NOMO-1 (cell line): Measurements from ENCODE around the gene OR2W1.

Source experiments
- DNase-seq, 2 experiments: peaks; one replicate each; lab custom pipeline; 2025; ENCODE audit not compliant: unreplicated experiment in 2 of 2; lab: John Stamatoyannopoulos, UW

OR2W1 gene, protein sequence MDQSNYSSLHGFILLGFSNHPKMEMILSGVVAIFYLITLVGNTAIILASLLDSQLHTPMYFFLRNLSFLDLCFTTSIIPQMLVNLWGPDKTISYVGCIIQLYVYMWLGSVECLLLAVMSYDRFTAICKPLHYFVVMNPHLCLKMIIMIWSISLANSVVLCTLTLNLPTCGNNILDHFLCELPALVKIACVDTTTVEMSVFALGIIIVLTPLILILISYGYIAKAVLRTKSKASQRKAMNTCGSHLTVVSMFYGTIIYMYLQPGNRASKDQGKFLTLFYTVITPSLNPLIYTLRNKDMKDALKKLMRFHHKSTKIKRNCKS

DNA sequence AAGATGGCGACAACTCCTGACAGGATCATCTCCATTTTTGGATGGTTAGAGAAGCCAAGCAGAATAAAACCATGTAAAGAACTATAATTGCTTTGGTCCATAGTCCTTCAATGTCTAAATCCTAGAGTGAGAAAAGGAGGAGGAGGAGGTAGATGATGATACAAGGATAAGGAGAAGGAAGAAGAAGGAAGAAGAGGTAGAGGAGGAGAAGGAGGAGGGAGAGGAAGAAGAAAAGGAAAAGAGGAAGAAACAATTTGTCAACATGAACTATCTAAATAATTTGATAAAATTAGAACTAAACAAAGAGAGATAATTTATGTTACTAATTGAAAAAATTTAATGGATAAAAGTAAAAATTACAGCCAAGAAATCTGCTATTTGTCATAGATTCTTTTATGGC, at the start of gene OR2W1:
Gene OR2W1 (minus strand): TSS at position 101 of the 400 bp plus-strand sequence. CDS start 0 bp downstream, at position 101.
- DNase-seq = no peak

DNA sequence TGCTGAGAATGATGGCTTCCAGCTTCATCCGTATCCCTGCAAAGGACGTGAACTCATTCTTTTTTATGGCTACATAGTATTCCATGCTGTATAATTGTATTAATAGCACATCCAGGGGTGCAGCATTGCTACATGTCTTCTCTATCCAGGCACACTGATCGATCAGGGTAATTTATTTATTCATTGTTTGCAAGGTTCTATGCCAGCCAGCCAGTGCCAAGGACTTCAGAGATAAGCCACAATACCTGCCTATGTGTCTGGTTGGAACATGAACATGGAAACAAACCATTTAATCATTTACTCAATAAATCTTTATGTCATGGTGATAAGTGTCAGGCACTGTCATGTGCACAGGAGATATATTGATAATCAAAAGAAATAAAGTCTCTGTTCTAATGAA, 48.0 kb upstream of the OR2W1 start:
- DNase-seq = no peak

DNA sequence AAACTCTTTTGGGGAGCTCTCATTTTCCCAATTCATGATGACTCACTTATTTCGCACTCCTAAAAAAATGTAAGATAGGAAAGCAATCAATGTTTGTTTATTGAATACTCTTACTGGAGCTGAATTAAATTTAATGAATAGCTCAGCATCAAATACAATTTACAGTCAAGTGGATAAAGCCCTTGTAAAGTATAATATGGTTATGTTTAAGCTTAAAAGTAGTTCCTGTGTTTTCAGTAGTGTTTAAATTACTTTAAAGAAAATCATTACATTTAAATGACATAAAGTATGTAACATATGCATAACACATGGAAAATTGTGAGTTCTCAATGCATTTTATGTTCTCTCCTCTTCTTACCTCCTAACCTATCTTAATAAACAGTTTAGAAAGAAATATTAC, 42.2 kb upstream of the OR2W1 start, which contains the start of gene OR2B3:
Gene OR2B3 (minus strand): TSS at position 101 of the 400 bp plus-strand sequence. CDS start 65 bp downstream, at position 36.
- DNase-seq = no peak

DNA sequence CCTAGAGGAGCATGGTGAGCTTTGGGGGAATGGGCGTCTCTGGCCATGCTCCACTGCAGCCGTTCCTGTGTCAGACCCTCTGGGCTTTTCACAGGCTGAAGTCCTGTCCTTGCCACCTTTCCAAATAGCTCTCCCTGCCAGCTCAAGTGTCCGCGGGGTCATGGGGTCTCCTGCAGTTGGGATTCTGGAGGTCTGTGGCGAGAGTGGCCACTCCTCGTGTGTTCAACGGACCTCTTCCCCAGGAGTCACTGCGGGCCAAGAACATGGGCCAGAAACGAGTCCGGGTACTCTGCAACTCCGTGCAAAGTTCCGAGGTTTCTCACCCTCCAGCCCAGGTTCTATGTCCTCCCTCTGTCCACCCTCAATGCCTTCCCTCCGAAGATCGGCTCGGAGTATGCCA, 37.5 kb upstream of the OR2W1 start:
- DNase-seq = no peak

DNA sequence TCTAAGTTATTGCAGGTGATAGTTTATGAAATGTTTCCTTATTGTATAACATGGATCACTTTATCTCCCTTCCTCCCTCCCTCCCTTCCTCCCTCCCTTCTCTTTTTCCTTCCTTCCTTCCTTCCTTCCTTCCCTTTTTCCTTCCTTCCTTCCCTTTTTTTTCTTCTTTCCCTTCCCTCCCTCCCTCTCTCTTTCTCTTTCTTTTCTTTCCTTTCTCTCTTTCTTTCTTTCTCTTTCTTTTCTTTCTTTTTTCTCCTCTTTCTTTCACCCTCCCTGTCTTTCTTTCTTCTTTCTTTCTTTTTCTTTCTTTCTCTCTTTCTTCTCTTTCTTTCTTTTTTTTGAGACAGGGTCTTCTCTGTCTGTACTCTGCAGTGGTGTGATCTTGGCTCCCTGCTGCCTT, 36.3 kb upstream of the OR2W1 start:
- DNase-seq = no peak

DNA sequence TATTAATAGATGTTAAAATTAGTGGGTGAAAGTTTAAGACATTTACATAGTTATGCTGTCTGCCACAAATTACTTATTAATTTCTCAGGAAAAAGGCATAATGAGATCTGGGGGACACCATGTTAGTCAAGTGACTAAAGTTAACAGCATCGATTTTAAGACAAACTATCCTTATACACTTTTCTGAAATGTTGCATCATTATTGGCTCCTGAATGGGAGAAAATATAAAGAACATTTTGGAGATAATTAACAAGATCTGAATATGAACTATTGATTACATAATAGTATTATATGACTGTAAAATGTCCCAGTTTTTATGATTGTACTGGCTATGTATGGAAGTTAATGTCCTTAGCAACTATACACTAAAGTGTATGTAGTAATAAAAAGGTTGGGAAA, 34.2 kb upstream of the OR2W1 start:
- DNase-seq = no peak

DNA sequence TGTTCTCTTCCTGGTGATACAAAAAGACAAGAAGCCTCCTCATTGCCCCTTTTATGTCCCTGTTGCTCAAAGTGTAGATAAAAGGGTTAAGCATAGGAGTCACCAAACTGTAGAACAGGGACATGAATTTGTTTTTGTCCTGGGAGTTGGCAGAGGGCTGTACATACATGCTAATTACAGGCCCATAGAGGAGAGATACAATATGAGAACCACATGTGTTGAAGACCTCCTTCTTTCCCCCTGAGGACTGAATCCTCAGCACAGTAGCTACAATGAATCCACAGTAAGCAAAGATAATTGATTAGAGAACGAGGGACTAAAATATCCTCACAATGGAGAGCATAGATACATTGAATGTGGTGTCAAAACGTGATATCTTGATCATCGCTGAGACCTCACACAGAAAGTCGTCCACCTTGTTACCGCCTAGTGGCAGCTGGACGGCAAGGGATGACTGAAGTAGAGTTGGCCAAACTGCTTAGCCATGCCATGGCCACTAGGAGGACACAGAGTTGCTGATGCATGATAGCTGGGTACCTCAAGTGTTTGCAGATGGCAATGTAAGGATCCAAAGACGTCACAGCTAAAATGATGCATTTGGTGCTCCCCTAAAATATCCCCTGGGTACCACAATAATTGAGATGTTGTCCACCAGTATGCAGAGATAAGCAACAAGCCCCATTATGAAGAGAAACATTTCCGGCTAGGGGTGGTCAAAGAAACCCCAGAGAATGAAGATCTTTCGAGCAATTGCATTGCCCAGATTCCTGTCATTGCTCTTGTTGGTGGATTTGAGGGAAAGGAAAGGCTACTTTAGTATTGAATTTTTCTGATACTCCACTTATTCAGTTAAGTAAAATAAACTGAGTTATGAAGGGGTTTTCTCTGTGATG, 27.1 kb upstream of the OR2W1 start:
- peak in 1 of 2 experiments; percentile 18 for DNase-seq

DNA sequence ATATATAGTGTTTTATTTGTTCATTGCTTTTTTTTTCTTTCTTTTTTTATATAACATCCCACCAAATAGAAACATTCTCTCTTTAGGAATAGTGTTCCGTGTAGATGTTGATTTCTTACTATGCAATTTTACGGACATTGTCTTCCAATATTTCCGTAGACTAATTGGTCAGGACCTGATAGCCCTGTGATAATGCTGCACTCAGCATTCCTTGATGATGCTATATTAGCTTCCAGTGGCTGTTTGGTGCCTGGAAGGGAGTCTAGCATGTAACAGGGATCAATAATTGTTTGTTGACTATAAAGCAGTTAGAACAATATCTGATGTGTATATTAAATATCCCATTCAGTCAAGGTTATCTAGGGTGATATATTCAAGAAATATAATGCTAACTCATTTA, 6.7 kb upstream of the OR2W1 start:
- no peak for DNase-seq

DNA sequence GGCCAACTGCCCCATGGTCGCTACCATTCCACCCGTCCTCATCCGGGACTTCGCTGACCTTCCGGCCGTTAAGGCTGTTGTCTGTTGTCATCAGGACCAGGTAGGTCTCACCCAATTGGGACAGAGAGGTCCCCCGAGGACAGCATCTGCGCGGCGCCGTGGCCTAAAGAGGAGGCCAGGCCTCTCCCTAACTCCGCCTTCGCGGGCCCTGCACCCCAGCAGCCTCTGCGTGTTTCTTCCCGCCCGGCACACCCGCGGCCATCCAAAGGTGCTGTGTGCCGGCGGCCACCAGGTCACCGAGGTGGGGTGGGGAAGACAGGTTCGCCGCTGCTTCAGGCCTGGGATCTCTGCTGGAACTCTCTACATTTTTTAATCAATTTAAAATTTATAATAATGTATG, 9.0 kb downstream of the OR2W1 start:
- no peak for DNase-seq

DNA sequence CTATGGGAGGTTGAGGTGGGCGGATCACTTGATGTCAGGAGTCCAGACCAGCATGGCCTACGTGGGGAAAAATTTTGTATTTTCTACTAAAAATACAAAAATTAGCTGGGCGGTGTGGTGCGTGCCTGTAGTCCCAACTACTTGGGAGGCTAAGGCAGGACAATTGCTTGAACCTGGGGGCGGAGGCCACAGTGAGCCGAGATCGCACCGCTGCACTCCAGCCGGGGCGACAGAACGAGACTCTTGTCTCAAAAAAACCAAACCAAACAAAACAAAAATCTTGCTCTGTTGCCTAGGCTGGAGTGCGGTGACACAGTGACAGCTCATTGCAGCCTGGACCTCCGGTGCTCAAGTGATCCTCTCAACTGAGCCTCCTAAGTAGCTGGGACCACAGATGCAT, 16.2 kb downstream of the OR2W1 start:
- no peak for DNase-seq

DNA sequence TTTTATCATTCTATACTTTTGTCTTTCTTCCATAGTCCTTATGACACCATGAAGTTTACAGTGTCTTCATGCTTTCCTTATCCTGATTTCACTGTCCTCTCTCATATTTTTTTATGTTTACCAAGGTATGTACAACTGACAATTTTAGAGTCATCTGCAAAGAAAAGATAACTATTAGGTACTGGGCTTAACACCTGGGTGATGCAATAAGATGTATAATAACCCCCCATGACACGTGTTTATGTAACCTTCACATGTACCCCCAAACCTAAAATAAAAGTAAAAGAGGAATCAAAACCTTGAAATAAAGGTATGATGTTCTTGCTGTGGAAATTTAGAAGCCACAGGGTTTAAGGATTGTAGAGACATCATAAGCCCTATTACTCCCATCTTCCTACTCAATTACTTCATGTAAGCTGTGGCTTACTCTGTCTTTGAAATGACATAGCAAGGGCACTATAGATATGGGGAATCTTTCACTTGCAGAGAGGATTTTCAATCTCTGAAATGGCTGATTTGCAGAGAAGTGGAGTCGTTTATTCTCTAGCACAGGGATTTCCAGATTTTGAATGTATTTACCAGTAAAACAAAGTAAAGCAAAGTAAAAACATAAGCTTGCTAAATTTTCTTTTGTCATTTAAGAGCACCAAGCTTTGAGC, 18.9 kb downstream of the OR2W1 start:
- no peak for DNase-seq

DNA sequence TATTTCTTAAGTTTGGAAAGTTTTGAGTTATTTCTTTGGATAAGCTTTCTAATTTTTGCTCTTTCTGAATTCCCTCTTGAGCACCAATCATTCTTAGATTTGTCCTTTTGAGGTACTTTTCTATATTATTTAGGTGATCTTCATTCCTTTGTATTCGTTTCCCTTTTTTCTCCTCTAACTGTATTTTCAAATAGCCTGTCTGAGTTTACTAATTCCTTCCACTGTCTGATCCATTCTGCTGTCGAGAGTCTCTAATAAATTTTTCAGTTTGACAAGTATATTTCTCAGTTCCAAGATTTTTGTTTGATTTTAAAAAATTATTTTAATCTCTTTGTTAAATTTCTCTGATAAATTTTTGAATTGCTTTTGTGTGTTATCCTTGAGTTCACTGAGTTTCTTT, 23.5 kb downstream of the OR2W1 start:
- no peak for DNase-seq

DNA sequence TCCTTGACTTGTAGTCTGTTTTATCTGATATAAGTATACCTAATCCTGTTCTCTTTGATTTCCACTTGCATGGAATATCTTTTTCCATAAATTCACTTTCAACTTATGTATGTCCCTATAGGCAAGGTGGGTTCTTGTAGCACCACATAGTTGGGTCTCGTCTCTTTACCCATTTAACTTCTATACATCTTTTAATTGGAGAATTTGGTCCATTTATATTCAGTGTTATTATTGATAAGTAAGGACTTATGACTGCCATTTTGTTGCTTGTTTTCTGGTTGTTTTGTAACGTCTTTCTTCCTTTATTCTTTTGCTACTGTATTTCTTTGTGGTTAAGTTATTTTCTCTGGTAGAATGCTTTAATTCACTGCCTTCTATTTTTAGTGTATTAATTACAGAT, 25.3 kb downstream of the OR2W1 start:
- no peak for DNase-seq

DNA sequence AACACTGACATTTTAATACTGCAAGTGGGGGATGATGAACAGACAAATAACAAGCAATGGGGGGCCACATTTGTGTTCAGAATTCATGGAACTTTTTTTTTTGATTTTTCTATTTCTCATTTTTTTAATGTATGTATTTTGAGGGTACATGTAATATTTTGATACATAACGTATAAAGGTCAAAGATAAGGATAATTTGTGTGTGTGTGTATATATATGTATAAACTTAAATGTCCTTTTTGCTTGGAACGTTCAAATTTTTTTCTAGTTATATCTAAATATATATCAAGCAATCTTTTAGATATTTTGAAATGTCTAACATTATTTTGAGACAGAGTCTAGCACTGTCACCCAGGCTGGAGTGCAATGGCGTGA, 27.6 kb downstream of the OR2W1 start:
- no peak for DNase-seq

DNA sequence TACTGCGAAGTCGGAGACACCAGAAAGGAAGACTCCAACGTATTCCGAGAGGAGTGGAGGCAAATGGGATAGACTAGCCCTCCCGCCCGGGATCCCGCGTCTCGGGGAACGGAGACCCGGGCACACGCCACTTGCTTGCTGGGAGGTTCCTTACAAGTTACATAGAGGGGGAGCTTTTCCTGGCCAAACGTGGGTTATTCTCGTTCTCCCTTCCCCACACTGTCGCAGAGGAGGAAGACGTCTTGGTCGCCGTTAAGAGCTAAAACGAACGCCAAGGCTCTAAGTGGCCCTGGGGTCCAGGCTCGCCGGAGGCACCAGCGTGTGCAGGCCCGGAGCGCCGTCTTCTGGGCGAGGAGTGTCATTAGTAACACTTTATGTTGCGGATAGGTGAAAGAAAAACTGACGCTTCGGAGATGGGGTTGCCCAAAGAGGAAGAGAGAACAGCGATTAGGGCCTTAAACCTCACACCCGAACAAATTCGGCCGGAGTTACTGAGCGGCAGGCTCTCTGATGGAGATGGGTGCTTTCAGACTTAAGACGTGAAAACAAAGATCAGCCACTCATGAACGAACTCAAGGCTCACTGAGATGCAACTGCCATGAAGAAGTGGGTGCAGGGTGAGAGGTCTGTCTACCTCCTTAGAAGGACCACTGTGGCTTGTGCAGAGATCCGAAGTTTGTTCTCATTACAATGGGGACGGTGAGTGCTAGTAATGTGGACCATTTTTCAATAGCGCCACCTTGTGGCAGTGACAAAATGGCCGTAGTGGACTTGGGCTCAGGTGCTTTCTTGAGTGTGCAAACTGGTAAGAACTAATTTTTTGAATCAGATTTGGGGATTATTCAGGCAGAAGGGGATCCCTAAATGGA, 28.2 kb downstream of the OR2W1 start:
- DNase-seq = peak; percentile 82 to 85

DNA sequence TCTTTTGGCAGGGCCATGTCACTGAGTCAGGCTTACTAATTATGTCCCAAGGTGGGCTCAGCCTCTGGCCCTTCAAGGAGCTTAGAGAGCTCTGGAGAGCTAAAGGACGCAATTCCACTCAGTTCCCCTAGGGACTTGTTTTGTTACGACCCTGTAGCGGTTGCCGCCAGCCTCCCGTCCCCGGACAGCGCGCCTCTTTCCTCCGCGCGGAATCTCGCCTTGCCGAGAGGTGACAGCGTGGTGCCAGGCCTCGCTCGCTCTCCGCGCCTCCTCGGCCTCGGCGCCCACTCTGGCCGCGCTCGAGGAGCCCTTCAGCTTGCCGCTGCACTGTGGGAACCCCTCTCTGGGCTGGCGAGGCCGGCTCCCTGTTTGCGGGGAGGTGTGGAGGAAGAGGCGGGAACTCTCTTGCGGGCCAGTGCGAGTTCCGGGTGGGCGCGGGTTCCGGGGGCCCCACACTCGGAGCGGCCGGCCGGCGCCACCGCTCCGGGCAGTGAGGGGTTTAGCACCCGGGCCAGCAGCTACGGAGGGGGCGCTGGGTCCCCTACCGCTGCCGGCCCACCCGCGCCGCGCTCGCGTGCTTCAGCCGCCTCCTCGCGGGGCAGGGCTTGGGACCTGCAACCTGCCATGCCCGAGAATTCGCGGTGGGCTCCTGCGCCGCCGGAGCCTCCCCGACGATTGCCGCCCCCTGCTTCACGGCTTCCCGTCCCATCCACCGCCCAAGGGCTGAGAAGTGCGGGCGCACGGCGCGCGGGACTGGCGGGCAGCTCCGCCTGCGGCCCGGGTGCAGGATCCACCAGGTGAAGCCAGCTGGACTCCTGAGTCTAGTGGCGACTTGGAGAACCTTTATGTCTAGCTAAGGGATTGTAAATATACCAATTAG, 30.0 kb downstream of the OR2W1 start:
- no peak for DNase-seq

DNA sequence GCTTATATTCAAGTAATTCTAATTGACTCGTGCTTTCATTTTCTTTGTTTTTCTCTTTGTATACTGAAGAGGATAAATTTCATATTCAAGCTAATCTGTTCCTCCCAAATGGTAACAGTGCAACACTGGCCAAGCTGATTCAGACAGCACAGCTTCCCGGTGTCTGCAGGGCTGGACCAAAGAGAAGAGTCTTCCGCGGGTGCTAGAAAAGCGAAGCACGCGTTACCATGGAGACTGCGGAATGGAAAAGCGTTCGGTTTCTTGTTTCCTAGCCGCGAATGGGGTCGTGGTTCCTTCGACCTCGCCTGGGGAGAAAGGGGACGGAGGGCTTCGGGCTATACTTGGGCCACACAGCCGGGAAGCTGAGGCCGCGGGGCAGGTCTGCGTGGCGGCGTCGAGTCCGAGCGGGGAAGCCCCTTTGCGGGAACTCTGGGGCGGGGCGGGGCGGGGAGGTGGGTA, 33.7 kb downstream of the OR2W1 start:
- DNase-seq = peak; percentile 18 to 50

DNA sequence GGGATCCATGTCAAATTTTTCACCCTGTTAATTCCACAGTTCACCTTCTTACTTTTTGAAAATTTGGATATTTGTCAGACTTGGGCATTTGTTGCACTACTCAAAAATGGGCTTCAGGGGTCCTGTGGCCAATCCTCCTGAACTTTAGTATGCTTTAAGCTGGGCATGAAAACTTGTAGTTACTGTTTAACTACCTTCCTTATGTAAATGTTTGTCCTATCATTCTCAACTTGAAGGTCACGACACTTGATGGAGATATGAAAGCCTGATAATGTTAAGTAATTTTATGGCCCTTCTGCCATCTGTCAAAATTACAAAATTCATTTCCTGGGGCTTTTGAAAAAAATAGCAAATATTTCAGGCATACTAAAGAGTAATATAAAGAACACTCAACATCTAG, 35.6 kb downstream of the OR2W1 start:
- no peak for DNase-seq

DNA sequence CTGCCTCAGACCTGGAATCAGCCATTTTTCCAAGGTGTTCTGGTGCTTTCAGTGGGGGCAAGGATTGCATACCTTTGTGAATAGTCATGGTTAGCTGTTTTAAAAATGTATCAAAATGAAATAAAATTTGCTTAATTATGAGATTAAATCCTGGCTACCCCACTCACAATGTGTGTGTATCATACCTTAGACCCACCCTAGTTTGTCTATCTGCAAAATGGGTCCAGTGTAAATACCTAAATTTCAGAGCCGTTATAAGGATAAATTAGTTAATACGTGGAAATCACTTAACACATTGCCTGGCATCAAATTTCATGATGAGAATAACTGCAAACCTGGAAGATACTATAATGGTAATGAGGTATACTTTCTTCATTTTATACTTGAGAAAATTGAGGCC, 36.9 kb downstream of the OR2W1 start:
- no peak for DNase-seq
